K562 (cell line): Measurements from ENCODE around the gene COX6B2. TPM values are rescaled to one million over a fixed set of nuclear protein-coding genes. Genes with fewer than 3 reads are reported as not detected.

Source experiments
- ARID1B ChIP-seq: fragments of 450-650 bp; IDR thresholded peaks from 2 replicates; pipeline ENCODE4 v1.6.1; 2016; ENCODE audit warnings: antibody characterized with exemption, mild to moderate bottlenecking, inconsistent platforms
- ARID2 ChIP-seq: fragments of 450-650 bp; IDR thresholded peaks from 2 replicates; pipeline ENCODE4 v1.6.1; 2017; ENCODE audit warnings: antibody characterized with exemption, mild to moderate bottlenecking
- CSDE1 ChIP-seq, 2 experiments: fragments of 450-650 bp; IDR thresholded peaks; 2 replicates each; pipeline ENCODE4 v1.6.1; 2016; ENCODE audit warnings: mild to moderate bottlenecking in 1 of 2
- GTF3C2 ChIP-seq: IDR thresholded peaks from 3 replicates; pipeline ENCODE4 v1.6.1; 2011; ENCODE audit warnings: borderline replicate concordance, mild to moderate bottlenecking, moderate library complexity; ENCODE audit not compliant: insufficient read length; ENCODE audit errors: extremely low read depth
- KDM4B ChIP-seq, 2 experiments: fragments of 450-650 bp in 1 of 2; sonication (generic) in 1 of 2; IDR thresholded peaks; 2 replicates each; pipeline ENCODE4 v1.6.1; 2016 to 2017; ENCODE audit warnings: borderline replicate concordance in 2 of 2, antibody characterized with exemption in 1 of 2, low read depth in 1 of 2, mild to moderate bottlenecking in 1 of 2
- NFIX ChIP-seq: fragments of 250-450 bp; sonication (Bioruptor Pico); IDR thresholded peaks from 2 replicates; pipeline ENCODE4 v1.4.0; 2020; ENCODE audit warnings: low read depth, mild to moderate bottlenecking, moderate library complexity
- NONO ChIP-seq, 2 experiments: fragments of 200-400 bp in 1 of 2; fragments of 450-650 bp in 1 of 2; formaldehyde crosslinking in 1 of 2; IDR thresholded peaks; 2 replicates each; pipeline ENCODE4 v1.6.1; 2017; ENCODE audit warnings: low read depth in 2 of 2, mild to moderate bottlenecking in 2 of 2, moderate library complexity in 2 of 2, low read length in 1 of 2
- RUNX1 ChIP-seq: sonication (generic); IDR thresholded peaks from 2 replicates; pipeline ENCODE4 v1.6.1; 2016; ENCODE audit warnings: antibody characterized with exemption, low read depth
- SIX5 ChIP-seq, 2 experiments: IDR thresholded peaks; 2 replicates each; pipeline ENCODE4 v1.6.1; 2011; ENCODE audit warnings: low read length in 2 of 2, borderline replicate concordance in 1 of 2, low read depth in 1 of 2, mild to moderate bottlenecking in 1 of 2, moderate library complexity in 1 of 2; ENCODE audit not compliant: insufficient read depth in 1 of 2
- SREBF1 ChIP-seq: fragments of 150-350 bp; IDR thresholded peaks from 2 replicates; pipeline ENCODE4 v1.6.1; 2014; ENCODE audit warnings: antibody characterized with exemption, low read depth, low read length, borderline replicate concordance
- SRF ChIP-seq, 2 experiments: fragments of 250-450, 450-650 bp in 1 of 2; sonication (Bioruptor Pico) in 1 of 2; sonication (generic) in 1 of 2; formaldehyde crosslinking; IDR thresholded peaks; 2 replicates each; pipeline versions ENCODE4 v1.5.0 to v1.5.1; 2020 to 2022; ENCODE audit warnings: mild to moderate bottlenecking in 1 of 2, missing genetic modification reagents in 1 of 2
- SRSF1 ChIP-seq: fragments of 200-400 bp; formaldehyde crosslinking; IDR thresholded peaks from 2 replicates; pipeline ENCODE4 v1.6.1; 2017; ENCODE audit warnings: mild to moderate bottlenecking, low read depth, low read length, moderate library complexity
- TAF1 ChIP-seq: IDR thresholded peaks from 2 replicates; pipeline ENCODE4 v1.6.1; 2011; ENCODE audit warnings: mild to moderate bottlenecking, low read length, moderate library complexity; ENCODE audit not compliant: insufficient read depth, control insufficient read depth, severe bottlenecking; ENCODE audit errors: extremely low read depth
- TFE3 ChIP-seq: fragments of 450-650 bp; formaldehyde crosslinking; IDR thresholded peaks from 2 replicates; pipeline ENCODE4 v1.4.0; 2020; ENCODE audit warnings: mild to moderate bottlenecking, mixed read lengths
- ZNF165 ChIP-seq: fragments of 250-450 bp; sonication (Bioruptor Pico); IDR thresholded peaks from 2 replicates; pipeline ENCODE4 v1.4.0; 2020; ENCODE audit warnings: borderline replicate concordance
- ZNF57 ChIP-seq: fragments of 450-650 bp; formaldehyde crosslinking; IDR thresholded peaks from 2 replicates; pipeline ENCODE4 v1.4.0; 2020; ENCODE audit warnings: mild to moderate bottlenecking, moderate library complexity
- polyA plus RNA-seq, 8 experiments: library from polyadenylated mRNA; depleted of rRNA in 4 of 8; stranded (reverse) in 5 of 8; unstranded in 3 of 8; fragments of >200 nt; fragmentation: Nextera tagmentation in 2 of 8; fragmentation: Illumina TruSeq in 1 of 8; extraction: Ambion mirVana in 2 of 8; extraction: Trizol in 1 of 8; gene quantifications; 2 replicates each; pipeline versions ENCODE4 v1.2.1 to v1.2.3, GENCODE V29; 2011 to 2014; ENCODE audit warnings: inconsistent platforms in 1 of 8, missing spikeins in 1 of 8
- total RNA-seq, 7 experiments: library from RNA; depleted of rRNA in 6 of 7; stranded (reverse); fragments of >200 nt in 6 of 7; fragmentation: Illumina TruSeq in 2 of 7; extraction: Trizol in 2 of 7; gene quantifications; 2 replicates each; pipeline versions ENCODE4 v1.2.1 to v1.2.3, GENCODE V29; 2011 to 2021; ENCODE audit warnings: low replicate concordance in 1 of 7
- TF ChIP-seq, protein P1 (sequence below): fragments of 450-650 bp; IDR thresholded peaks from 2 replicates; pipeline ENCODE4 v1.6.1; 2016; ENCODE audit warnings: borderline replicate concordance

COX6B2 gene
- total and polyA plus RNA-seq, 9 of the 15 experiments (the other 6 are each of a cell fraction or from before 2014, with no cell fraction given): 0.40 to 2.5 (median 0.83) TPM

- TF ChIP-seq ARID2 (no peak), NONO (IDR thresholded peaks at IDR 0.05; ENCODE audit: low read depth in 2 of 2, low read length in 1 of 2) (no peak; a peak in 1 of 4 replicates), SRF (CRISPR knock-in tag; IDR thresholded peaks at IDR 0.05) (peak in 1 of 2 experiments; percentile 23; a peak in 1 of 4 replicates), RUNX1 (no peak), TFE3 (CRISPR knock-in tag) (no peak), SRSF1 (no peak), ZNF165 (CRISPR knock-in tag) (no peak), SREBF1 (0 out of 2 replicates have a peak, but pooled peaks have one; percentile 83), TAF1 (peak; percentile 79), CSDE1 (IDR thresholded peaks at IDR 0.05) (peak in 1 of 2 experiments; percentile 90; a peak in 2 of 4 replicates), ARID1B (no peak), SIX5 (IDR thresholded peaks at IDR 0.05; ENCODE audit: borderline replicate concordance in 1 of 2, insufficient read depth in 1 of 2, low read depth in 1 of 2, low read length in 2 of 2) (no peak), NFIX (CRISPR knock-in tag) (no peak), ZNF57 (no peak), GTF3C2 (no peak), KDM4B (IDR thresholded peaks at IDR 0.05; ENCODE audit: borderline replicate concordance in 2 of 2, low read depth in 1 of 2) (0 out of 4 replicates have a peak, but pooled peaks of 1 of the 2 experiments have one; percentile 27)
- TF ChIP-seq, protein P1, sequence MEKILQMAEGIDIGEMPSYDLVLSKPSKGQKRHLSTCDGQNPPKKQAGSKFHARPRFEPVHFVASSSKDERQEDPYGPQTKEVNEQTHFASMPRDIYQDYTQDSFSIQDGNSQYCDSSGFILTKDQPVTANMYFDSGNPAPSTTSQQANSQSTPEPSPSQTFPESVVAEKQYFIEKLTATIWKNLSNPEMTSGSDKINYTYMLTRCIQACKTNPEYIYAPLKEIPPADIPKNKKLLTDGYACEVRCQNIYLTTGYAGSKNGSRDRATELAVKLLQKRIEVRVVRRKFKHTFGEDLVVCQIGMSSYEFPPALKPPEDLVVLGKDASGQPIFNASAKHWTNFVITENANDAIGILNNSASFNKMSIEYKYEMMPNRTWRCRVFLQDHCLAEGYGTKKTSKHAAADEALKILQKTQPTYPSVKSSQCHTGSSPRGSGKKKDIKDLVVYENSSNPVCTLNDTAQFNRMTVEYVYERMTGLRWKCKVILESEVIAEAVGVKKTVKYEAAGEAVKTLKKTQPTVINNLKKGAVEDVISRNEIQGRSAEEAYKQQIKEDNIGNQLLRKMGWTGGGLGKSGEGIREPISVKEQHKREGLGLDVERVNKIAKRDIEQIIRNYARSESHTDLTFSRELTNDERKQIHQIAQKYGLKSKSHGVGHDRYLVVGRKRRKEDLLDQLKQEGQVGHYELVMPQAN: no peak
Observed at GRCh38 chr19:55339105-55339888, 15.2 kb downstream of the COX6B2 start, which contains the start of gene KMT5C (continued).
